Fibroblast of pulmonary artery (primary cell): ENCODE data around the gene CCDC40.

Experiments used
- DNase-seq: peaks from one replicate; pipeline ENCODE4 v3.0.0-alpha.2; 2010; ENCODE audit warnings: low read depth
- H3K4me3 ChIP-seq: replicated peaks from 2 replicates; pipeline ENCODE4 v1.5.1; 2011; ENCODE audit warnings: low read depth, mild to moderate bottlenecking, control low read depth, low read length, moderate library complexity
- TF ChIP-seq, protein P1 (sequence below): IDR thresholded peaks from 2 replicates; pipeline ENCODE4 v1.5.1; 2011; ENCODE audit warnings: mild to moderate bottlenecking, control low read depth, low read length, inconsistent platforms; ENCODE audit errors: missing control alignments

Gene CCDC40

DNA sequence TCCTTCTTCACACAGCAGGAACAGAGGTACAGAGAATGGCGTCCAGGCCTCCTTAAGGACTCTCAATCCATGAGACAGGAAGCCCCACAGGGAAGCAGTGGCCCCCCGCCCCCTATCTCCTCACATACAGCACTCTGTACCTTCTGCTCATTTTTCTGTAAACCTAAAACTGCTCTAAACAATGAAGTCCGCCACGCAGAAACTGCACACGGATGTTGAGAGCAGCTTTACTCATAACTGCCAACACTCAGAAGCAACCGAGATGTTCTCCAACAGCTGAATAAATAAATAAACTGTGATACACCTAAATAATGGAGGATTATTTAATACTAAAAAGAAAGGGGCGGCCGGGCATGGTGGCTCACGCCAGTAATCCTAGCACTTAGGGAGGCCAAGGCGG lies 10.6 kb upstream of the CCDC40 start:
- no peak overlapping the region for H3K4me3 ChIP-seq

DNA sequence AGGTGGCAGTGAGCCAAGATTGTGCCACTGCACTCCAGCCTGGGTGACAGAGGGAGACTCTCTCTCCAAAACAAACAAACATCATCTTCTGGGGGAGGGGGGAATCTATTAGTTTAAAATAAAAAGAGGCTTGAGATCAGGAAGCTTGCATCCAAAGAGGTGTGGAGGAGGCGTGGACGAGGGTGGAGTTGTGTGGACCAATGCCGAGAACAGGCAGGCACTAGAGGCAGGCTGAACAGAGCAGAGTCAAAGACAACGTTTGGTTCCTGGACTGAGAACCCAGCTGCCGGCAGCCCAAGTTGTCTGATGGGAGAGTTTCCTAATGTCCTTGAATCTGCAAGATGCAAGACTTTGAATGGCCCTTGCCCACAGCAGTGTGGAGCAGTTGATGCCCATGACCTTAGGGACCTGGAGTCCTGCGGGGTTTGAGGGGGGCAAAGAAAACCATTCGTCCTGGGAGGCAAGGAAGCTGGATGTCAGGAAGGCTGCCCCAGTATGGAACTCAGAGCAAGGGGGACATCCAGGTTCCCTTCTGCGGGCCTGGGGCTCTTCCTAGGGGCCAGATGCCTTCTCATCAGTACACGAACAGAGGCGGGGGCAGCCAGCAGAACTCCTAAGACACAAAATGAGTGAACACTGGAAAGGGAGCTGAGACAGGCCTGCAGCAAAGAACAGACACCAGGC lies 9.9 kb upstream of the CCDC40 start:
- TF ChIP-seq, protein P1, sequence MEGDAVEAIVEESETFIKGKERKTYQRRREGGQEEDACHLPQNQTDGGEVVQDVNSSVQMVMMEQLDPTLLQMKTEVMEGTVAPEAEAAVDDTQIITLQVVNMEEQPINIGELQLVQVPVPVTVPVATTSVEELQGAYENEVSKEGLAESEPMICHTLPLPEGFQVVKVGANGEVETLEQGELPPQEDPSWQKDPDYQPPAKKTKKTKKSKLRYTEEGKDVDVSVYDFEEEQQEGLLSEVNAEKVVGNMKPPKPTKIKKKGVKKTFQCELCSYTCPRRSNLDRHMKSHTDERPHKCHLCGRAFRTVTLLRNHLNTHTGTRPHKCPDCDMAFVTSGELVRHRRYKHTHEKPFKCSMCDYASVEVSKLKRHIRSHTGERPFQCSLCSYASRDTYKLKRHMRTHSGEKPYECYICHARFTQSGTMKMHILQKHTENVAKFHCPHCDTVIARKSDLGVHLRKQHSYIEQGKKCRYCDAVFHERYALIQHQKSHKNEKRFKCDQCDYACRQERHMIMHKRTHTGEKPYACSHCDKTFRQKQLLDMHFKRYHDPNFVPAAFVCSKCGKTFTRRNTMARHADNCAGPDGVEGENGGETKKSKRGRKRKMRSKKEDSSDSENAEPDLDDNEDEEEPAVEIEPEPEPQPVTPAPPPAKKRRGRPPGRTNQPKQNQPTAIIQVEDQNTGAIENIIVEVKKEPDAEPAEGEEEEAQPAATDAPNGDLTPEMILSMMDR = no peak
- H3K4me3 ChIP-seq = no peak overlapping the region
- no peak for DNase-seq

More for the DNA sequence above, 10.6 kb upstream of the CCDC40 start:
- DNase-seq = no peak
- TF ChIP-seq, protein P1 = no peak

DNA sequence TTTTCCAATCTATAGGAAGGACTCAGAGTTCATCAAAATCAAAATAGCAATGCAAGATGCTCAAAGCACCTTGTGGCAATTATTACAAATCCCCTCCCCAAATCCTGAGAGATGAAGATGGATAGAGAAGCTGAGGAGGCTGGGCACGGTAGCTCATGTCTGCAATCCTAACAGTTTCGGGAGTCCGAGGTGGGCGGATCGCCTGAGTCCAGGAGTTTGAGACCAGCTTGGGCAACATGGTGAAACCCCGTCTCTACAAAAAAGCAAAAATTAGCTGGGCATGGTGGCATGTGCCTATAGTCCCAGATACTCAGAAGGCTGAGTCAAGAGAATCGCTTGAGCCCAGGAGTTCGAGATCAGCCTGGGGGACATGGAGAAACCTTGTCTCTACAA lies 9.4 kb upstream of the CCDC40 start:
- TF ChIP-seq, protein P1 = no peak
- DNase-seq = no peak
- H3K4me3 ChIP-seq = no peak overlapping the region

DNA sequence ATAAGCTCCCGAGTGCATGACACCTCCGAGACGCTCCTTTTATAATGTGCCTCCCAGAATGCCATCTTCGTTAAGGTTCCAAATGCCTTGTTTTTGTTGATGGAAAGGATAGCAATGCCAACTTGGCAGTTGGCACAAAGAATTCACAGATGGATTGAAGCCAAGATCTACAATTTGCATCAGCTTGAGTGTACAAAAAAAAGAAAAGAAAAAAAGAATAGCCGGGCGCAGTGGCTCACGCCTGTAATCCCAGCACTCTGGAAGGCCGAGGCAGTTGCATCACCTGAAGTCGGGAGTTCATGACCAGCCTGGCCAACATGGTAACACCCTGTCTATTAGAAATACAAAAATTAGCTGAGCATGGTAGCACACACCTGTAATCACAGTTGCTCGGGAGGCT lies 8.4 kb upstream of the CCDC40 start:
- H3K4me3 ChIP-seq = no peak overlapping the region
- TF ChIP-seq, protein P1 = no peak
- no peak for DNase-seq

DNA sequence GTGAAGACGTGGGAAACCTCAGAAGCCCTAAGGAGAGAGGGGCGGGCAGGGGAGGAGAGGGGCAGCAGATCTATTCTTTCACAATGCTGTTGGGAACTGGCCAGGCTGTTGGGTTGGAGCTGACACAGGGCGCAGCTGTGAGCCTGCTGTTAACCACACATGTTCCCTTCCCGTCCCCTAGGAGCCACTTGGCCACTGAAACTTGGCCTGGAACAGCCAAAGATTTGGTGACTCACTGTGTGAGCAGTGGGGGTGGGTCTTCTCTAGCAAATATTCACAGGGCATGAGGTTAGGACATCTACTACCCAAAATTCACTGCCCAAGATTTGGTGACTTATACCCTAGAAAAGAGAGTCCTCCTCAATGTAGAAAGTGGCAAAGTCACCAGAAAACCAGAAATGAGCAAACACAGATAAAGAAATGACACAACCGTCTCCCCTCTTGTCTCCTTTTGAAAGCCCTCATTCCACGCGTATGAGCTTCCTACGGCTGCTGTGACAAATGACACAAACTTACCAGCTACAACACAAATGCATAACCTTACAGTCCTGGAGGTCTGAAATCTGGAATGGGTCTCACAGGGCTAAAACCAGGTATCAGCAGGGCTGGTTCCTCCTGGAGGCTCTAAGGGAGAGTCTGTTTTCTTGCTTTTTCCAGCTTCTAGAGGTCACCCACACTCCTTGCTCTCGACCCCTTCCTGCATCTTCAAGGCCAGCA lies 7.0 kb upstream of the CCDC40 start:
- peak; percentile 84 for DNase-seq
- peak overlapping the region; percentile 21 for H3K4me3 ChIP-seq
- TF ChIP-seq, protein P1 = no peak

DNA sequence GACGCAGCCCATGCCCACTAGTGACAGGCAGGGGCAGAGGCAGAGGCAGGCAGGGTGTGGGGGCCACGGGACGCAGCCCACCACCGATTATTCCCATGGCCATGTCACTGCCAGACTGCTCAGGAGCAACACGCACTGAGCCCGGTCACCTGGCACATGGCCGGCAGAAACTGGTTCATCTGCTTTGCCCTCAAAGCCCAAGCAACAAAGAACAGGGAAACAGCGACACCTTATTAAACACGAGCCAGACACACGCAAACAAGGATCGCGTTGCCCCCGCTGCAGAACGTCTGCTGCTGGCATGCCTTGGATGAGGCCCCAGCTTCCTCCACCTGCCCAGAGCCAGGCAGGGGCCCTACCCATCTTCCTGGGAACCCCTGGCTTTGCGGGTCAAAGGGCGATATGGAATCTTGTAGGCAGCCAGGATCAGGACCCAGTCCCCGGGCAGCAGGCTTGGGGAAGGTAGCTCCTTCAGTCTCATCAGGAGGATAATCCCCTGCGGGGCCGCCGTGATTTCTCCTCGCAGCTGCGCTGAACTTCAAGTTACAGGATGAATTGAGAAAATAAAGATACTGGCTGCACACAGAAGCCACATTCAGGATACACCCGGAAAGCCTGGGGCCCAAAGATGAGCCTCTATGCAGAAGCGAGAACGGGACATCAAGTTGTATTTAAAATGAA lies 5.6 kb upstream of the CCDC40 start:
- TF ChIP-seq, protein P1 = no peak
- no peak for DNase-seq
- no peak overlapping the region for H3K4me3 ChIP-seq
